Mucosa of descending colon (tissue), 3 donors: Measurements from ENCODE around the gene HARBI1. TPM values are rescaled to one million over a fixed set of nuclear protein-coding genes. Genes with fewer than 3 reads are reported as not detected.
A peak's percentile ranks its signal among the peaks of the same experiment; 100 is the strongest.

ENCODE experiments used
- ATAC-seq: fragments of 200-7000 bp; cut with Tn5 transposase; one replicate; pipeline ENCODE4 v1.9.1; 2020; ENCODE audit warnings: mild to moderate bottlenecking, moderate library complexity
- DNase-seq, 3 donors: peaks; one replicate each; pipeline ENCODE4 v3.0.0-alpha.2; 2020
- H3K36me3 ChIP-seq: fragments of 200-600 bp; one replicate; pipeline ENCODE4 v1.8.0; 2021; ENCODE audit warnings: low read depth, mild to moderate bottlenecking
- H3K4me1 ChIP-seq: fragments of 200-600 bp; one replicate; pipeline ENCODE4 v1.8.0; 2021; ENCODE audit warnings: low read depth, mild to moderate bottlenecking
- H3K4me3 ChIP-seq: fragments of 200-600 bp; one replicate; pipeline ENCODE4 v1.8.0; 2021; ENCODE audit warnings: mild to moderate bottlenecking
- H3K9me3 ChIP-seq: fragments of 200-600 bp; one replicate; pipeline ENCODE4 v1.8.0; 2021; ENCODE audit warnings: mild to moderate bottlenecking
- intact Hi-C, 2 donors: fragments of 100-400 bp; cut with DNase I in 1 of 2; cut with micrococcal nuclease in 1 of 2; formaldehyde crosslinking; loops; one replicate each; pipeline versions ENCODE4 v1.11.0 to v1.11.1; 2022; cut with DNase I, micrococcal nuclease
- total RNA-seq, 3 donors: library from RNA; stranded (reverse); fragmentation: NEBNext Ultra II Directional in 2 of 3; extraction: Animal tissue kit (Norgen Biotek cat#: 25700) in 2 of 3; gene quantifications; one replicate each; pipeline versions ENCODE4 v1.2.1 to v1.2.4, GENCODE V29; 2021 to 2023
- TF ChIP-seq, protein P1 (sequence below): fragments of 200-600 bp; IDR thresholded peaks from one replicate; pipeline ENCODE4 v1.8.0; 2022; ENCODE audit warnings: antibody characterized with exemption, mild to moderate bottlenecking
- donor health status: DM: no; HTN: no; CAD: no; lungs with moderate emphysema.
- donor health status: DM: no; HTN: no; CAD: no.
- donor health status: DM: no; HTN: yes; CAD: no.

HARBI1 gene
- total RNA-seq, 3 donors from 2014 or later, result 4.5 to 6.0 (median 5.7) TPM

DNA sequence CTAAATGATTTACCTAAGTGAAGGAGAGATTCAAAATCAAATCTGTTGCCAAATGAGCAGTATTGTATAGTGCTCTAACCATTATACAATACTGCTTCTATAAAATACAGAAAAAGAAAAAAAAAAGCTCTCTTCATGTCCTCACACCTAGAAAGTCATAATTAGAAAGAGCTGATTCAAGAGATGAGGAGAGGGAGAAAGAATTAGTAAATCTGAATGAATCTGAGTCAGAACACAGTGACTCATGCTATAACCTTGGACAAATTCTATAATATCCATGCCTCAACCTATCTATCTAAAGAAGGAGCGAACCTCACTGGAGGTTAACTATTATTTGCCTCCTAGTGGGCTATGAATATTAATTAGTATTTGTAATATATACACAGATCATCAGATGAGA lies 52.6 kb downstream of the HARBI1 start:
- intact Hi-C loops, result no loop called here
- H3K4me1 ChIP-seq, result peaks cover 18% of the 10 kb centered on the region
- no peaks in the 10 kb centered on the region for H3K36me3 ChIP-seq
- ATAC-seq, result no peak
- H3K9me3 ChIP-seq, result no peaks in the 10 kb centered on the region
- no peak for DNase-seq
- TF ChIP-seq, protein P1, sequence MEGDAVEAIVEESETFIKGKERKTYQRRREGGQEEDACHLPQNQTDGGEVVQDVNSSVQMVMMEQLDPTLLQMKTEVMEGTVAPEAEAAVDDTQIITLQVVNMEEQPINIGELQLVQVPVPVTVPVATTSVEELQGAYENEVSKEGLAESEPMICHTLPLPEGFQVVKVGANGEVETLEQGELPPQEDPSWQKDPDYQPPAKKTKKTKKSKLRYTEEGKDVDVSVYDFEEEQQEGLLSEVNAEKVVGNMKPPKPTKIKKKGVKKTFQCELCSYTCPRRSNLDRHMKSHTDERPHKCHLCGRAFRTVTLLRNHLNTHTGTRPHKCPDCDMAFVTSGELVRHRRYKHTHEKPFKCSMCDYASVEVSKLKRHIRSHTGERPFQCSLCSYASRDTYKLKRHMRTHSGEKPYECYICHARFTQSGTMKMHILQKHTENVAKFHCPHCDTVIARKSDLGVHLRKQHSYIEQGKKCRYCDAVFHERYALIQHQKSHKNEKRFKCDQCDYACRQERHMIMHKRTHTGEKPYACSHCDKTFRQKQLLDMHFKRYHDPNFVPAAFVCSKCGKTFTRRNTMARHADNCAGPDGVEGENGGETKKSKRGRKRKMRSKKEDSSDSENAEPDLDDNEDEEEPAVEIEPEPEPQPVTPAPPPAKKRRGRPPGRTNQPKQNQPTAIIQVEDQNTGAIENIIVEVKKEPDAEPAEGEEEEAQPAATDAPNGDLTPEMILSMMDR, result no peak
- no peak overlapping the region for H3K4me3 ChIP-seq

DNA sequence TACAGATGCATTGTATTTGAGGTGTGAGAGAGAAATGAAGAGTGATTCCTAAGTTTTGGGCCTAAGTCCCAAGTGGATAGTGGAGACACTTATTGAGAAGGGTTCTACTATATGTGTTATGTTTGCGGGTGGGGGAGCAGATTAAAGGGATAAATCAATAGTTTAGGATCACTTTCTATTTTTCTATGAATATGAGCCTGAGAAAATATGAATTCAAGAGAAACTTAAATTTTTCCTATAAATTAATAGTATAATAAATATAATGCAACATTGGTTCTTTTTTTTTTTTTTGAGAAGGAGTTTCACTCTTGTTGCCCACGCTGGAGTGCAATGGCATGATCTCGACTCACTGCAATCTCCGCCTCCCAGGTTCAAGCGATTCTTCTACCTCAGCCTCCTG lies 54.5 kb downstream of the HARBI1 start:
- peaks cover 18% of the 10 kb centered on the region for H3K4me1 ChIP-seq

DNA sequence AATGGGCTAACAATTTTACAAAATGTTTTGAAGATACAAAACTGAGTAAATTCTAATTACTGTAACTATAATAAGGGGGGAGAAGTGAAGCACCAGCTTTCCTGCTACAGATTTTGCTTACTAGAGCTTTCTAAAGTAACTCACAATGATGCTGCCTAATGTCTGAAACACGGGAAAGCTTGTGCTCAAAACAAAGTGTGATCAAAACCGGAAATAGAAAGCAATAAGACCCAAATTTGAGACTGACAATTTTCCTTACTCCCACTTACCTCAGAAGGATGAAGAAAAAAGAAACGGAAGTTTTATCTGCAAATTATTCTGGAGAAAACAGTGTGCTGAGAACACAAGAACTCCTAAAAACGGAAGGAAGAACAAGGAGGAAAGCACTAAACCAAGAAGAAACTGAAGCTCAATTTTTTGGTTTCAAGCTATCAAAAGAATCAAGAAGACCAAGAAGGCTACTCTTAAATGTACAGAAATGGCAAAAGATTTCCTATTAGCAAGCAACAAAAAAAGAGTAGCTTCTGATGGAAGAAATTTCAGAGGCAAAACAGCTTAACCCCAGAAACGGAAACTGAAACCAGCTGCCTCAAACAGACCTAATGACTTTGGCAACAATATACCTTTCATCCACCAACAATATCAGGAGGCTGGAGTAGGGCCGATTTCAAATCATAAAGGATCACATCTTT lies 56.6 kb downstream of the HARBI1 start:
- Histone ChIP-seq H3K9me3 (no peaks in the 10 kb centered on the region), H3K4me3 (no peak overlapping the region), H3K36me3 (no peaks in the 10 kb centered on the region), H3K4me1 (peaks cover 31% of the 10 kb centered on the region)
- peak in 1 of 3 donors; percentile 54 for DNase-seq
- TF ChIP-seq, protein P1, result no peak
- ATAC-seq, result peak; percentile 86
- intact Hi-C loops, result no loop called here

More for the DNA sequence above, 54.5 kb downstream of the HARBI1 start:
- H3K4me3 ChIP-seq, result no peak overlapping the region
- DNase-seq, result no peak
- no peaks in the 10 kb centered on the region for H3K36me3 ChIP-seq
- intact Hi-C loops, result no loop called here
- no peaks in the 10 kb centered on the region for H3K9me3 ChIP-seq
- ATAC-seq, result no peak
- TF ChIP-seq, protein P1, result no peak

DNA sequence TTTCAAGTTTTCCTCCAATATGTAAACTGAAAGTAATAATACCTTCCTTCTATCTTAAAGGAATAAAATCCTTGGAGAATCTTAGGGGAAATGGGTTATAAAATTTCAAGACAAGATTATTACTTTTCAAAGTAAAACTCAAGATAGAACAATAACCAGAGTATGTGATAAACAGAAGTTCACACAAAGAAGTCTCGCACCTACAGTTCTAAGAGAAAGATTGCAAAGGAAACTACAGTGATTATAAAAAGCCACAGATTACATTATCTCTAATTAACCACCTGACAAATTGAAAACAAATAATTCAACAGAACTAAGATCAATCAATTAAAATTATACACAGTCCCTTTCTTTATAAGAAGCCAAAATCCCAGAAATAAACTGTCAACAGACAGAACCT lies 57.2 kb downstream of the HARBI1 start:
- ATAC-seq (no peak), DNase-seq (no peak)
- intact Hi-C loops, result no loop called here
- Histone ChIP-seq H3K9me3 (no peaks in the 10 kb centered on the region), H3K4me3 (no peak overlapping the region), H3K36me3 (no peaks in the 10 kb centered on the region), H3K4me1 (peaks cover 37% of the 10 kb centered on the region)
- TF ChIP-seq, protein P1, result no peak

DNA sequence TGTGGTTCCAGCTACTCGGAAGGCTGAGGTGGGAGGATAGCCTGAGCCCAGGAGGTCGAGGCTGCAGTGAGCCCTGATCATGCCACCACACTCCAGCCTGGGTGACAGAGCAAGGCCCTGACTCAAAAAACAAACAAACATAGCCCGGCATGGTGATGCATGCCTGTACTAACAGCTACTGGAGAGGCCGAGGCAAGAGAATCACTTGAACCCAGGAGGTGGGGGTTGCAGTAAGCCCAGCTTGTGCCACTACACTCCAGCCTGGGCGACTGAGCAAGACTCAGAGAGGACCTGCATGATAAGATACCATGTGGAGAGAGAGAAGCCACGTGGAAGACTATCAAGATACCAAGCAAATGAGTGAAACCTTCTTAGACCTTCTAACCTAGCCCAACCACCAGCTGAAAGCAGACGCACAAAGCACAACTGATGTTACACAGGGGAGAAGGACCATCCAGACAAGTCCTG lies 59.3 kb downstream of the HARBI1 start:
- H3K4me1 ChIP-seq, result peaks cover 56% of the 10 kb centered on the region
- intact Hi-C loops, result no loop called here
- no peak for ATAC-seq
- no peak overlapping the region for H3K4me3 ChIP-seq
- no peak for DNase-seq
- no peaks in the 10 kb centered on the region for H3K36me3 ChIP-seq
- TF ChIP-seq, protein P1, result no peak
- no peaks in the 10 kb centered on the region for H3K9me3 ChIP-seq
